DOHH2 (cell line): Measurements from ENCODE around the gene CTTNBP2NL.

Experiments
- H3F3A ChIP-seq: fragments of 200-600 bp; sonication (generic), shearing (Covaris generic); 2 replicates; pipeline ENCODE4 v1.6.0; 2016; ENCODE audit warnings: antibody characterized with exemption, mild to moderate bottlenecking; ENCODE audit not compliant: control insufficient read depth, insufficient read depth
- H3K27ac ChIP-seq: fragments of 200-600 bp; sonication (generic); 2 replicates; pipeline ENCODE4 v1.5.1; 2014; ENCODE audit warnings: low read depth, mild to moderate bottlenecking, low read length, moderate library complexity
- H3K27me3 ChIP-seq: fragments of 200-600 bp; sonication (generic); 2 replicates; pipeline ENCODE4 v1.6.1; 2014; ENCODE audit warnings: mild to moderate bottlenecking, low read length, mixed read lengths; ENCODE audit not compliant: control insufficient read depth
- H3K36me3 ChIP-seq: fragments of 200-600 bp; sonication (generic); 2 replicates; pipeline ENCODE4 v1.6.1; 2014; ENCODE audit warnings: mild to moderate bottlenecking, low read length, moderate library complexity, mixed read lengths; ENCODE audit not compliant: control insufficient read depth
- H3K4me1 ChIP-seq: fragments of 200-600 bp; sonication (generic); 2 replicates; pipeline ENCODE4 v1.6.1; 2014; ENCODE audit warnings: mild to moderate bottlenecking, low read length, mixed read lengths; ENCODE audit not compliant: control insufficient read depth
- H3K4me2 ChIP-seq: fragments of 200-600 bp; sonication (generic); 2 replicates; pipeline ENCODE4 v1.6.0; 2014; ENCODE audit warnings: mild to moderate bottlenecking, low read length, moderate library complexity
- H3K4me3 ChIP-seq: fragments of 200-600 bp; sonication (generic); 2 replicates; pipeline ENCODE4 v1.5.1; 2014; ENCODE audit warnings: mild to moderate bottlenecking, low read length, mixed read lengths
- H3K79me2 ChIP-seq: fragments of 200-600 bp; sonication (generic); 2 replicates; pipeline ENCODE4 v1.6.1; 2014; ENCODE audit warnings: mild to moderate bottlenecking, low read length, mixed read lengths; ENCODE audit not compliant: control insufficient read depth
- H3K9me2 ChIP-seq: fragments of 200-600 bp; sonication (generic); replicated peaks from 2 replicates; pipeline ENCODE4 v1.6.1; 2014; ENCODE audit warnings: mild to moderate bottlenecking, low read length, mixed read lengths; ENCODE audit not compliant: control insufficient read depth
- H3K9me3 ChIP-seq: fragments of 200-600 bp; sonication (generic); 2 replicates; pipeline ENCODE4 v1.6.1; 2014; ENCODE audit warnings: antibody characterized with exemption, low read length, mixed read lengths; ENCODE audit not compliant: control insufficient read depth, insufficient read depth
- H4K20me1 ChIP-seq: fragments of 200-600 bp; sonication (generic); 2 replicates; pipeline ENCODE4 v1.6.0; 2014; ENCODE audit warnings: low read depth, mild to moderate bottlenecking, antibody characterized with exemption, low read length, moderate library complexity; ENCODE audit not compliant: control insufficient read depth, insufficient read depth
- EZH2phosphoT487 ChIP-seq: fragments of 200-600 bp; sonication (generic); IDR thresholded peaks from 2 replicates; pipeline ENCODE4 v1.6.1; 2017; ENCODE audit warnings: borderline replicate concordance, mild to moderate bottlenecking, antibody characterized with exemption, low read length, moderate library complexity, mixed read lengths
- TF ChIP-seq, protein P1 (sequence below): fragments of 200-600 bp; sonication (generic); IDR thresholded peaks from one replicate; pipeline ENCODE4 v1.5.1; 2014; ENCODE audit warnings: antibody characterized with exemption, mild to moderate bottlenecking, low read depth, low read length; ENCODE audit not compliant: poor library complexity, severe bottlenecking

CTTNBP2NL gene

DNA sequence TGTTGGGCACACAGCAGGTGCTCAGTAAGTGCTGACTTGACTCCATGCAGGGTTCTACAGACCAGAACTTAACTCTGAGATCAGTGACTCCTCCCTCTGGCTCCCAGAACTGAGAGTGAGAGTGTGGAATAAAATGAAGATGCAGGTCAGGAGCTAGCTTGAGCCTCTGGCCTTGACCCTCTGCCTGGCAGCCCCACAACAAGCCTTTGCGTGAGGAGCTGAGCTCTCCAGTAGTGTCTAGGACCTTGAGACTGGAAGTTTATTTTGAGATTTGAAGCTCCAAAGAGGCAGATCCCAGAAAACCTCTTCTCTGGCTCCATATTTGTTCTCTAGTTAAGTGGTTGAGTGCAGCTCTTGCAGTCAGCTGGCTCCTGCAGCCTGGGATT lies 109.4 kb downstream of the CTTNBP2NL start:
- peaks cover 18% of the 10 kb centered on the region for H3F3A ChIP-seq
- no peaks in the 10 kb centered on the region for H3K9me3 ChIP-seq
- peak overlapping the region; percentile 69 for H3K4me2 ChIP-seq
- no peaks in the 10 kb centered on the region for H3K36me3 ChIP-seq
- H4K20me1 ChIP-seq, result no peaks in the 10 kb centered on the region
- H3K4me1 ChIP-seq, result peaks cover 76% of the 10 kb centered on the region
- no peaks in the 10 kb centered on the region for H3K79me2 ChIP-seq
- TF ChIP-seq, protein P1, sequence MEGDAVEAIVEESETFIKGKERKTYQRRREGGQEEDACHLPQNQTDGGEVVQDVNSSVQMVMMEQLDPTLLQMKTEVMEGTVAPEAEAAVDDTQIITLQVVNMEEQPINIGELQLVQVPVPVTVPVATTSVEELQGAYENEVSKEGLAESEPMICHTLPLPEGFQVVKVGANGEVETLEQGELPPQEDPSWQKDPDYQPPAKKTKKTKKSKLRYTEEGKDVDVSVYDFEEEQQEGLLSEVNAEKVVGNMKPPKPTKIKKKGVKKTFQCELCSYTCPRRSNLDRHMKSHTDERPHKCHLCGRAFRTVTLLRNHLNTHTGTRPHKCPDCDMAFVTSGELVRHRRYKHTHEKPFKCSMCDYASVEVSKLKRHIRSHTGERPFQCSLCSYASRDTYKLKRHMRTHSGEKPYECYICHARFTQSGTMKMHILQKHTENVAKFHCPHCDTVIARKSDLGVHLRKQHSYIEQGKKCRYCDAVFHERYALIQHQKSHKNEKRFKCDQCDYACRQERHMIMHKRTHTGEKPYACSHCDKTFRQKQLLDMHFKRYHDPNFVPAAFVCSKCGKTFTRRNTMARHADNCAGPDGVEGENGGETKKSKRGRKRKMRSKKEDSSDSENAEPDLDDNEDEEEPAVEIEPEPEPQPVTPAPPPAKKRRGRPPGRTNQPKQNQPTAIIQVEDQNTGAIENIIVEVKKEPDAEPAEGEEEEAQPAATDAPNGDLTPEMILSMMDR, result no peak
- H3K27me3 ChIP-seq, result peaks cover 47% of the 10 kb centered on the region
- peak overlapping the region; percentile 48 for H3K4me3 ChIP-seq
- H3K9me2 ChIP-seq, result no peaks in the 10 kb centered on the region
- peak overlapping the region; percentile 58 for H3K27ac ChIP-seq

DNA sequence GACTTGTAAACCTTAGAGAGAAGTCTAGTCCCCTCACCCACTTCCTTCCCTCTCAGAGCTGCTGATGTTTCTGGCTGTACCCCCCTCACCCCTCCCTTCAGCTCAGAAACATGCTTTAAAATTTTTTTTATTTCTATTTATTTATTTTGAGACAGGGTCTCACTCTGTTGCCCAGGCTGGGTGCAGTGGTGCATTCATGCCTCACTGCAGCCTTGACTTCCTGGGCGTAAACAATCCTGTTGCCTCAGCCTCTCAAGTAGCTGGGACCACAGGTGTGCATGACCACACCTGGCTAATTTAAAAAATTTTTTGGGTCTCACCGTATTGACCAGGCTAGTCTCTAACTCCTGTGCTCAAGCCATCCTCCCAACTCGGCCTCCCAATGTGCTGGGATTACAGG lies 109.9 kb downstream of the CTTNBP2NL start:
- Histone ChIP-seq H3K27me3 (peaks cover 47% of the 10 kb centered on the region), H3K4me2 (peak overlapping the region; percentile 69)

DNA sequence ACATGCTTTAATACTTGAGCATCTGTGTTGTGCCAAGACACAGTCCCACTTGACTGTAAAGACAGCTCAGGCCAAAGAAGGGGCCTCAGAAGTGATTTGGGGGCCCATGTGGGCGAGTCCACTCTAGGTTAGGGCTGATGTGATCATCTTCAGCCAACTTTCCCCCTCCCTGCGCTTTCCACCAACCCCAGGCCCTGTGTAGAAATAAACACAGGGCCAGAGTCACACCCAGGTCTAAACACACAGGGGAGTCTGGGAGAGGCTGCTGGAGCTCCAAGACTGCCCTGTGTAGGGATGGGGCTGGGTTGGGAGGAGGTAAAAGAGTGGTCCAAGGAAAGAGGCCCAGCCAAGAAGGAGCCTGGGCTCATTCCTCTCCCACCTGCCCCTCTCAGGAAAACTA lies 110.3 kb downstream of the CTTNBP2NL start:
- Histone ChIP-seq H3F3A (peaks cover 18% of the 10 kb centered on the region), H3K4me3 (no peak overlapping the region), H3K27me3 (peaks cover 43% of the 10 kb centered on the region), H3K9me3 (no peaks in the 10 kb centered on the region), H3K79me2 (no peaks in the 10 kb centered on the region), H3K27ac (peak overlapping the region; percentile 44), H3K4me2 (peak overlapping the region; percentile 38), H3K36me3 (no peaks in the 10 kb centered on the region), H4K20me1 (no peaks in the 10 kb centered on the region), H3K9me2 (no peaks in the 10 kb centered on the region), H3K4me1 (peaks cover 76% of the 10 kb centered on the region)
- no peak for TF ChIP-seq EZH2phosphoT487
- TF ChIP-seq, protein P1, result no peak

More for the DNA sequence above, 109.9 kb downstream of the CTTNBP2NL start:
- Histone ChIP-seq H4K20me1 (no peaks in the 10 kb centered on the region), H3K9me2 (no peaks in the 10 kb centered on the region), H3F3A (peaks cover 18% of the 10 kb centered on the region), H3K36me3 (no peaks in the 10 kb centered on the region), H3K4me1 (peaks cover 76% of the 10 kb centered on the region), H3K9me3 (no peaks in the 10 kb centered on the region), H3K27ac (peak overlapping the region; percentile 58), H3K4me3 (peak overlapping the region; percentile 48), H3K79me2 (no peaks in the 10 kb centered on the region)
- no peak for TF ChIP-seq EZH2phosphoT487
- TF ChIP-seq, protein P1, result no peak
